Measurements from ENCODE around the gene WDFY4. TPM values are rescaled to one million over a fixed set of nuclear protein-coding genes. Genes with fewer than 3 reads are reported as not detected.

The WDFY4 gene
- total RNA-seq, 1 donor from 2014 or later, result not detected

DNA sequence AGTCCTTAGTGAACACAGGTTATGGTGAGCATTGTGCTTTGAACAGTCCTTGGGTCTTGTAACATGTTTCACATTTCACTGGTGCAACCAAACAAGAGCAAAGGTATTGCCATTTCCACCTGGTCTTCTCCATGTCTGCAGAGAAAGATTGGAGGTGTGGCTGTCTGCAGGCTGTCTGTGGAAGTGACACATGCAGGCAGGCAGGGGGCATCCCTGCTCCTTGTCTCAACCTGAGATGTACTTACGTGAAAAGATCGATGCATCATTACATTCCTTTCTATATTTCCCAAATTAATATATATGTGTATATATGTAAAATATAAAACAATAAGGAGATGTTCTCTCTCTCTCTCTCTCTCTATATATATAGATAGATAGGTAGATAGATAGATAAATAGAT, 200.7 kb downstream of the WDFY4 start:
- no peaks in the 10 kb centered on the region for H3K4me1 Mint-ChIP-seq (ENCODE audit: unreplicated experiment)
- DNase-seq (ENCODE audit: extremely low spot score, unreplicated experiment), result no peak
- TF ChIP-seq, protein P1, sequence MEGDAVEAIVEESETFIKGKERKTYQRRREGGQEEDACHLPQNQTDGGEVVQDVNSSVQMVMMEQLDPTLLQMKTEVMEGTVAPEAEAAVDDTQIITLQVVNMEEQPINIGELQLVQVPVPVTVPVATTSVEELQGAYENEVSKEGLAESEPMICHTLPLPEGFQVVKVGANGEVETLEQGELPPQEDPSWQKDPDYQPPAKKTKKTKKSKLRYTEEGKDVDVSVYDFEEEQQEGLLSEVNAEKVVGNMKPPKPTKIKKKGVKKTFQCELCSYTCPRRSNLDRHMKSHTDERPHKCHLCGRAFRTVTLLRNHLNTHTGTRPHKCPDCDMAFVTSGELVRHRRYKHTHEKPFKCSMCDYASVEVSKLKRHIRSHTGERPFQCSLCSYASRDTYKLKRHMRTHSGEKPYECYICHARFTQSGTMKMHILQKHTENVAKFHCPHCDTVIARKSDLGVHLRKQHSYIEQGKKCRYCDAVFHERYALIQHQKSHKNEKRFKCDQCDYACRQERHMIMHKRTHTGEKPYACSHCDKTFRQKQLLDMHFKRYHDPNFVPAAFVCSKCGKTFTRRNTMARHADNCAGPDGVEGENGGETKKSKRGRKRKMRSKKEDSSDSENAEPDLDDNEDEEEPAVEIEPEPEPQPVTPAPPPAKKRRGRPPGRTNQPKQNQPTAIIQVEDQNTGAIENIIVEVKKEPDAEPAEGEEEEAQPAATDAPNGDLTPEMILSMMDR (IDR thresholded peaks at IDR 0.05), result no peak
- no peaks in the 10 kb centered on the region for H3K36me3 Mint-ChIP-seq (ENCODE audit: unreplicated experiment)
- no peaks in the 10 kb centered on the region for H3K9me3 Mint-ChIP-seq (ENCODE audit: unreplicated experiment)
- H3K27me3 Mint-ChIP-seq (ENCODE audit: unreplicated experiment), result no peaks in the 10 kb centered on the region
- H3K4me3 Mint-ChIP-seq (ENCODE audit: unreplicated experiment), result no peak overlapping the region
- H3K27ac Mint-ChIP-seq (ENCODE audit: unreplicated experiment), result no peak overlapping the region

DNA sequence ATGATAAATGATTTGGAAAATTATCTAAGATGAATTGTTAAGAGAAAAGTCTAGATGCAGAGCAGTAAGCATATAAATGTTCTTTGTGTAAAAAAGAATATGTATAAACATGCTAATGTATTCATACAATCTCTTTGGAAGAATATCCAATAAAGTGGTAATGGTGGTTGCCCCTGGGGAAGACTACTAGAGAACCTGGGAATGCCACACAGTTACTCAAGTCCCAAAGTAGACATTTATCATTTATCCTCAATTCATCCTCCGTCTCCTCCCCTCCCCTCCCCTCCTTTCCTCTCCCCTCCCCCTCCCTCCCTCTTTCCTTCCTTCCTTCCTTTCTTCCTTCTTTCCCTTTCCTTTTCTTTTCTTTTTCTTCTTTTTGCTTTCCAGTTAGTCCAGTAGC, 203.3 kb downstream of the WDFY4 start:
- H3K4me3 Mint-ChIP-seq (ENCODE audit: unreplicated experiment), result no peak overlapping the region
- no peaks in the 10 kb centered on the region for H3K36me3 Mint-ChIP-seq (ENCODE audit: unreplicated experiment)
- DNase-seq (ENCODE audit: extremely low spot score, unreplicated experiment), result no peak
- H3K27ac Mint-ChIP-seq (ENCODE audit: unreplicated experiment), result no peak overlapping the region
- no peaks in the 10 kb centered on the region for H3K4me1 Mint-ChIP-seq (ENCODE audit: unreplicated experiment)
- TF ChIP-seq, protein P1 (IDR thresholded peaks at IDR 0.05), result no peak
- no peaks in the 10 kb centered on the region for H3K27me3 Mint-ChIP-seq (ENCODE audit: unreplicated experiment)
- H3K9me3 Mint-ChIP-seq (ENCODE audit: unreplicated experiment), result no peaks in the 10 kb centered on the region

DNA sequence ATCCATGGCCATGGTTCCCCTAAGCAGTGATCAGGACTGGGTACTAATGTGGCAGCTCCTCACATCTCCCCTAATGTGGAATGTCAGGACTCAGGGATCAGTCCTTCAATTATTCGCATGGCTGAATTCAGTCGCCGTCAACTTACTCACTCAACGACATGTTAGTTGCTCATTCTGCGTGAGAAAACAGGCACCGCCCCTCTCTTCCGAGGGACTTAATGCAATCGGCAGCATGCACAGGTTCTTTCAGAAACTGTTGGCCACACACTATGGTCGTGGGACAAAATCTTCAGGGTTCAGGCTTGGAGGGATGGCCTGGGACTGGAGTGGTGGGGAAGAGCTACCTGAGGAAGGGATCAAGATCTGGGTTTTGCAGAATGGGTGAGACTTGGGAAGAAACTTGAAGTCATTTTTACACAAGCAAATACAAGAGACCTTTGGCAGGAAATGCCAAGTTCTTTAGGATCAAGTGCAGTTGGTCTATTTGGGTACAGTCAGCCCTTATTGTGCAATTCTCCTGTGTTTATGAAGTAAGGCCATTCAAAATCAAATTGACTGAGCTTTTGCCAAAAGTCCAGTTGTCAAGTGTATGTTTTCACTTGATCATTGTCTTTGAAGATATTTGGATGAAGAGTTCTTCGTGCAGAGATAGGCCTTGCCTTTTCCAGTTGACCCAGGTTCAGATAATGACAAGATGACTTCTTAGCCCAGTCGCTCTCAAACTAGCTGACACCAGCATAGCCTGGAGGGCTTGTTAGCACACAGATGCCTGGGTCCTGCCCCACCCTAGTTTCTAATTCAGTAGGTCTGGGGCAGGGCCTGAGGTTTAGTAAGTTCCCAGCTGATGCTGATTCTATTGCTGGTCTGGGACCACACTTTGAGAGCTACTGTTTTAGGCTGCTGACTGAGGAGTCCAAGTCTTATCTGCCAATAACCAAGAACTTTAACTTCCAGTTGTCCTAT, 206.5 kb downstream of the WDFY4 start:
- Mint-ChIP-seq H3K36me3 (ENCODE audit: unreplicated experiment) (no peaks in the 10 kb centered on the region), H3K27me3 (ENCODE audit: unreplicated experiment) (no peaks in the 10 kb centered on the region), H3K27ac (ENCODE audit: unreplicated experiment) (no peak overlapping the region), H3K4me1 (ENCODE audit: unreplicated experiment) (no peaks in the 10 kb centered on the region), H3K9me3 (ENCODE audit: unreplicated experiment) (no peaks in the 10 kb centered on the region), H3K4me3 (ENCODE audit: unreplicated experiment) (no peak overlapping the region)
- TF ChIP-seq, protein P1 (IDR thresholded peaks at IDR 0.05), result no peak
- DNase-seq (ENCODE audit: extremely low spot score, unreplicated experiment), result no peak

DNA sequence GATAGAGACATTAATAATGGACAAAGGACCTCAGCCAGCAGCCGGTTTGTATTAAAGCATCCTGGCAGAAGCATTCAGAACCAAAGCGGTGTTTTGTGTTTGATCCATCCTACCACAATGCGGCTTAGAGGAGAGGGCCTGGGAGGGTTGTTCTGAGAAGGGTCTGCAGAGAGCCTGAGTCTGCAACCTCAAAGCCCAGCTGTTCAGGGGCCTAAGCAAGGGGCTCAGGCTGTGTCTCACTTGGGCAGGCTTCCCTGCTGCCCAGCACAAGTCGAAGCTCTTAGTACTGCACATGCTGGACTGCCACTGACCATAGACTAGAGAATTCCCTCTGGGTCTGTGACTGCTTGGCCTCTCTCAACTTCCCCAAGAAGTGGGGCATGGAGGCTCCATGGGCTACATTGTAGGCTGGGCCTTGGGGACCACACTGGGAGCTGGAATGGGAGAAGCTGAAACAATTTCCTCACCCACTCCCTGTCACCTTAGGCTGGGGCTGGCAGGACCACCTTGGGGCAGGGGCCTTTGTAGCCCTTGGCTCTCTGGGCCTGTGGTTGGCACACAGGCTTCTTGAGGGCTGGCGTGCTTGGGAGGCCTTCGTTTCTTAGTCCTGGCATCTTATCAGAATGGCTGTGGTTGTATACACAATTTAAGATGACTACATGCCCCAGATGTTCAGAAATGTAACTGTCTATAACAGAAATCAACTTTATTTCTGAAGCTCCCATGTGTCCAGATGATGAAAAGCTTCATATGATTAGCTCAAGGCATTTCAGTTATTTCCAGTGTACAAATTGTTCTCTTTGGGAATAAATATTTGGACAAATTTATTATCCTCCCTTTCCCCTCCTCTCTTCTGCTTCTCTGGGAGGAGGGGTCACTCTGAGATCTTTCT, 210.5 kb downstream of the WDFY4 start:
- TF ChIP-seq, protein P1 (IDR thresholded peaks at IDR 0.05), result no peak
- Mint-ChIP-seq H3K9me3 (ENCODE audit: unreplicated experiment) (no peaks in the 10 kb centered on the region), H3K4me3 (ENCODE audit: unreplicated experiment) (no peak overlapping the region), H3K27ac (ENCODE audit: unreplicated experiment) (no peak overlapping the region), H3K27me3 (ENCODE audit: unreplicated experiment) (no peaks in the 10 kb centered on the region), H3K4me1 (ENCODE audit: unreplicated experiment) (no peaks in the 10 kb centered on the region), H3K36me3 (ENCODE audit: unreplicated experiment) (no peaks in the 10 kb centered on the region)
- no peak for DNase-seq (ENCODE audit: extremely low spot score, unreplicated experiment)

DNA sequence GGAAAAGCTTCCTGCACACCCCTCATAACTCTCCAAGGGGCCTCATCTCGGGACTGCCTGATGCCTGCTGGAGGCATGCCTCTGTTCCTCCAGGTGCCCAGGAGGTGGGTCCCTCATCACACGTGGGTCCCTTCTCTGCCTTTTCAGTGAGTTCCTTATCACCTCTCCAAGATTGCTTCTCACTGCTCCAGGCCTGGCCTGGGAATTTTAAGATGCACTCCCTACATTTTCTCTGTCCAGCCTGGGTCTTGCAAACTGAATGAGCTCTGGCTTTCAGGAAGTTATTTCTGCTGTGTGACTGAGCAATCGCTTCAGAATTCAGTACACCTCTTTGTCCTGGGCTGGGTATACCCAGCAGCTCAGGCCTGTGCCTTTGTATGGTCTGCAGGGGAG, 211.1 kb downstream of the WDFY4 start:
- H3K4me1 Mint-ChIP-seq (ENCODE audit: unreplicated experiment), result no peaks in the 10 kb centered on the region
- peak; percentile 42 for DNase-seq (ENCODE audit: extremely low spot score, unreplicated experiment)
- H3K27me3 Mint-ChIP-seq (ENCODE audit: unreplicated experiment), result no peaks in the 10 kb centered on the region
- H3K9me3 Mint-ChIP-seq (ENCODE audit: unreplicated experiment), result no peaks in the 10 kb centered on the region
- no peaks in the 10 kb centered on the region for H3K36me3 Mint-ChIP-seq (ENCODE audit: unreplicated experiment)
- H3K4me3 Mint-ChIP-seq (ENCODE audit: unreplicated experiment), result no peak overlapping the region
- TF ChIP-seq, protein P1 (IDR thresholded peaks at IDR 0.05), result no peak
- H3K27ac Mint-ChIP-seq (ENCODE audit: unreplicated experiment), result no peak overlapping the region
